Measurements from ENCODE around the gene USP17L26.
"Not testable (repeated sequence)": the region's sequence is repeated elsewhere in the genome, so short reads cannot be mapped to it uniquely, and the experiment has no call there.

Gene USP17L26, protein sequence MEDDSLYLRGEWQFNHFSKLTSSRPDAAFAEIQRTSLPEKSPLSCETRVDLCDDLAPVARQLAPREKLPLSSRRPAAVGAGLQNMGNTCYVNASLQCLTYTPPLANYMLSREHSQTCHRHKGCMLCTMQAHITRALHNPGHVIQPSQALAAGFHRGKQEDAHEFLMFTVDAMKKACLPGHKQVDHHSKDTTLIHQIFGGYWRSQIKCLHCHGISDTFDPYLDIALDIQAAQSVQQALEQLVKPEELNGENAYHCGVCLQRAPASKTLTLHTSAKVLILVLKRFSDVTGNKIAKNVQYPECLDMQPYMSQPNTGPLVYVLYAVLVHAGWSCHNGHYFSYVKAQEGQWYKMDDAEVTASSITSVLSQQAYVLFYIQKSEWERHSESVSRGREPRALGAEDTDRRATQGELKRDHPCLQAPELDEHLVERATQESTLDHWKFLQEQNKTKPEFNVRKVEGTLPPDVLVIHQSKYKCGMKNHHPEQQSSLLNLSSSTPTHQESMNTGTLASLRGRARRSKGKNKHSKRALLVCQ

DNA sequence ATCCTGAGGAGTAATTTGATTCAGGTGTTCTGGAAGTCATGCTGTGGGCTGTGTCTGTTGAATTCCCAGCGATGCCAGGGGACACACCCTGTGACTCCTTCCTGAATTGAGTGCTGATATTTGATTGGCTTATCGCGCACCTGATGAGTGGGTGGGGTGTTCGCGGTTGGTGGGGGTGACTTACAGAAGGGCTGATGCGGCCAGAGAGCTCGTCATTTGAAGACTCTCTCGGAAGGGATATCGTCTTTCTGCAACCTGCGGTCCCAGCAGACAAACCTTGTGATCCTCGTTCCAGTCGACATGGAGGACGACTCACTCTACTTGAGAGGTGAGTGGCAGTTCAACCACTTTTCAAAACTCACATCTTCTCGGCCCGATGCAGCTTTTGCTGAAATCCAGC lies at the start of gene USP17L26:
Gene USP17L26, plus strand, starts transcription at position 301 of the 400 bp plus-strand sequence. Its CDS starts 0 bp downstream, at position 301.
- DNase-seq, result not testable (repeated sequence)

DNA sequence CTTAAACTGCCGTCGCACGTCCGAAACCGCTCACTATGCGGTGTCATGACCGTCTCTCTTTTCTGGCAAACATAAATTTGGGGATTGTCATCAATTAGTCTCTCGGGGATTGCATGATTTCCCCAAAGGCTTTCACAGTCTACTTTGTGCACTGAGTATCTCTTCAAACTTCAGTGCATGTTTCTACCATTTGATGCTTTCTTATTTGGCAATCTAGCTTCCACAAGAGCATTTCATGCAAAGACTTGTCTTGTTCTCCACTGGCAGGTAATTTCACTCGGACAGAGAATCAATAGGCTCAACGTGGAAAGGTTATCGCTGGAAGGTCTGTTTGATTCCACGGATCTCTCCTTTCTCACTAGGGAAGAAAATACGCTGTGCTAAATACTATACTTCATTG lies 10.3 kb upstream of the USP17L26 start:
- DNase-seq, result not testable (repeated sequence)

DNA sequence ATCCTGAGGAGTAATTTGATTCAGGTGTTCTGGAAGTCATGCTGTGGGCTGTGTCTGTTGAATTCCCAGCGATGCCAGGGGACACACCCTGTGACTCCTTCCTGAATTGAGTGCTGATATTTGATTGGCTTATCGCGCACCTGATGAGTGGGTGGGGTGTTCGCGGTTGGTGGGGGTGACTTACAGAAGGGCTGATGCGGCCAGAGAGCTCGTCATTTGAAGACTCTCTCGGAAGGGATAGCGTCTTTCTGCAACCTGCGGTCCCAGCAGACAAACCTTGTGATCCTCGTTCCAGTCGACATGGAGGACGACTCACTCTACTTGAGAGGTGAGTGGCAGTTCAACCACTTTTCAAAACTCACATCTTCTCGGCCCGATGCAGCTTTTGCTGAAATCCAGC lies 9.6 kb upstream of the USP17L26 start, which contains the start of gene USP17L24:
Gene USP17L24, plus strand, starts transcription at position 301 of the 400 bp plus-strand sequence. Its CDS starts 0 bp downstream, at position 301.
- not testable (repeated sequence) for DNase-seq

DNA sequence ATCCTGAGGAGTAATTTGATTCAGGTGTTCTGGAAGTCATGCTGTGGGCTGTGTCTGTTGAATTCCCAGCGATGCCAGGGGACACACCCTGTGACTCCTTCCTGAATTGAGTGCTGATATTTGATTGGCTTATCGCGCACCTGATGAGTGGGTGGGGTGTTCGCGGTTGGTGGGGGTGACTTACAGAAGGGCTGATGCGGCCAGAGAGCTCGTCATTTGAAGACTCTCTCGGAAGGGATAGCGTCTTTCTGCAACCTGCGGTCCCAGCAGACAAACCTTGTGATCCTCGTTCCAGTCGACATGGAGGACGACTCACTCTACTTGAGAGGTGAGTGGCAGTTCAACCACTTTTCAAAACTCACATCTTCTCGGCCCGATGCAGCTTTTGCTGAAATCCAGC lies 4.8 kb upstream of the USP17L26 start, which contains the start of gene USP17L25:
Gene USP17L25, plus strand, starts transcription at position 301 of the 400 bp plus-strand sequence. Its CDS starts 0 bp downstream, at position 301.
- DNase-seq, result not testable (repeated sequence)

DNA sequence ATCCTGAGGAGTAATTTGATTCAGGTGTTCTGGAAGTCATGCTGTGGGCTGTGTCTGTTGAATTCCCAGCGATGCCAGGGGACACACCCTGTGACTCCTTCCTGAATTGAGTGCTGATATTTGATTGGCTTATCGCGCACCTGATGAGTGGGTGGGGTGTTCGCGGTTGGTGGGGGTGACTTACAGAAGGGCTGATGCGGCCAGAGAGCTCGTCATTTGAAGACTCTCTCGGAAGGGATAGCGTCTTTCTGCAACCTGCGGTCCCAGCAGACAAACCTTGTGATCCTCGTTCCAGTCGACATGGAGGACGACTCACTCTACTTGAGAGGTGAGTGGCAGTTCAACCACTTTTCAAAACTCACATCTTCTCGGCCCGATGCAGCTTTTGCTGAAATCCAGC lies 4.6 kb downstream of the USP17L26 start, which contains the start of gene USP17L5:
Gene USP17L5, plus strand, starts transcription at position 301 of the 400 bp plus-strand sequence. Its CDS starts 0 bp downstream, at position 301.
- DNase-seq, result not testable (repeated sequence)

DNA sequence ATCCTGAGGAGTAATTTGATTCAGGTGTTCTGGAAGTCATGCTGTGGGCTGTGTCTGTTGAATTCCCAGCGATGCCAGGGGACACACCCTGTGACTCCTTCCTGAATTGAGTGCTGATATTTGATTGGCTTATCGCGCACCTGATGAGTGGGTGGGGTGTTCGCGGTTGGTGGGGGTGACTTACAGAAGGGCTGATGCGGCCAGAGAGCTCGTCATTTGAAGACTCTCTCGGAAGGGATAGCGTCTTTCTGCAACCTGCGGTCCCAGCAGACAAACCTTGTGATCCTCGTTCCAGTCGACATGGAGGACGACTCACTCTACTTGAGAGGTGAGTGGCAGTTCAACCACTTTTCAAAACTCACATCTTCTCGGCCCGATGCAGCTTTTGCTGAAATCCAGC lies 9.4 kb downstream of the USP17L26 start, which contains the start of gene USP17L27:
Gene USP17L27, plus strand, starts transcription at position 301 of the 400 bp plus-strand sequence. Its CDS starts 0 bp downstream, at position 301.
- DNase-seq, result not testable (repeated sequence)

DNA sequence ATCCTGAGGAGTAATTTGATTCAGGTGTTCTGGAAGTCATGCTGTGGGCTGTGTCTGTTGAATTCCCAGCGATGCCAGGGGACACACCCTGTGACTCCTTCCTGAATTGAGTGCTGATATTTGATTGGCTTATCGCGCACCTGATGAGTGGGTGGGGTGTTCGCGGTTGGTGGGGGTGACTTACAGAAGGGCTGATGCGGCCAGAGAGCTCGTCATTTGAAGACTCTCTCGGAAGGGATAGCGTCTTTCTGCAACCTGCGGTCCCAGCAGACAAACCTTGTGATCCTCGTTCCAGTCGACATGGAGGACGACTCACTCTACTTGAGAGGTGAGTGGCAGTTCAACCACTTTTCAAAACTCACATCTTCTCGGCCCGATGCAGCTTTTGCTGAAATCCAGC lies 14.1 kb downstream of the USP17L26 start, which contains the start of gene USP17L28:
Gene USP17L28, plus strand, starts transcription at position 301 of the 400 bp plus-strand sequence. Its CDS starts 0 bp downstream, at position 301.
- not testable (repeated sequence) for DNase-seq

DNA sequence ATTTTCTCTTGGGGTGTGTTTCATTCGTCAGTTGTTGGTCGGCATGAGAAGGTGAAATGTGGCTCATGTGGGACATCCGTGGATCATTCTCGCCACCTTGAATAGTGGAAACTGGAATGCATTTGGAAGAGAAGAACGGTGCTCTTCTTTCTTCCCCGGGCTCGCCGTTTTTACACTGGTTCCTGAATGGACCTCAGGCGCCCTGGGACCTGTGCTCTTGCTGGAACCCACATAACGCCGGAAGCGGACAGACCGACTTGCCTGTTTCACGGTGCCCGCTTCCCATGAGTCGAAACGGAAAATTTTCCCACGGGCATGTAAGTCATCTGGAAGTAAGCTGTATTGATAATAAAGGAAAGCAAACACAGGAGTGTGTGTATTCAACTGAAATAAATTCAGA lies 16.4 kb downstream of the USP17L26 start:
- DNase-seq, result not testable (repeated sequence)

DNA sequence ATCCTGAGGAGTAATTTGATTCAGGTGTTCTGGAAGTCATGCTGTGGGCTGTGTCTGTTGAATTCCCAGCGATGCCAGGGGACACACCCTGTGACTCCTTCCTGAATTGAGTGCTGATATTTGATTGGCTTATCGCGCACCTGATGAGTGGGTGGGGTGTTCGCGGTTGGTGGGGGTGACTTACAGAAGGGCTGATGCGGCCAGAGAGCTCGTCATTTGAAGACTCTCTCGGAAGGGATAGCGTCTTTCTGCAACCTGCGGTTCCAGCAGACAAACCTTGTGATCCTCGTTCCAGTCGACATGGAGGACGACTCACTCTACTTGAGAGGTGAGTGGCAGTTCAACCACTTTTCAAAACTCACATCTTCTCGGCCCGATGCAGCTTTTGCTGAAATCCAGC lies 18.9 kb downstream of the USP17L26 start, which contains the start of gene USP17L29:
Gene USP17L29, plus strand, starts transcription at position 301 of the 400 bp plus-strand sequence. Its CDS starts 0 bp downstream, at position 301.
- not testable (repeated sequence) for DNase-seq

DNA sequence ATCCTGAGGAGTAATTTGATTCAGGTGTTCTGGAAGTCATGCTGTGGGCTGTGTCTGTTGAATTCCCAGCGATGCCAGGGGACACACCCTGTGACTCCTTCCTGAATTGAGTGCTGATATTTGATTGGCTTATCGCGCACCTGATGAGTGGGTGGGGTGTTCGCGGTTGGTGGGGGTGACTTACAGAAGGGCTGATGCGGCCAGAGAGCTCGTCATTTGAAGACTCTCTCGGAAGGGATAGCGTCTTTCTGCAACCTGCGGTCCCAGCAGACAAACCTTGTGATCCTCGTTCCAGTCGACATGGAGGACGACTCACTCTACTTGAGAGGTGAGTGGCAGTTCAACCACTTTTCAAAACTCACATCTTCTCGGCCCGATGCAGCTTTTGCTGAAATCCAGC lies 28.4 kb downstream of the USP17L26 start, which contains the start of gene USP17L30:
Gene USP17L30, plus strand, starts transcription at position 301 of the 400 bp plus-strand sequence. Its CDS starts 0 bp downstream, at position 301.
- DNase-seq, result not testable (repeated sequence)

DNA sequence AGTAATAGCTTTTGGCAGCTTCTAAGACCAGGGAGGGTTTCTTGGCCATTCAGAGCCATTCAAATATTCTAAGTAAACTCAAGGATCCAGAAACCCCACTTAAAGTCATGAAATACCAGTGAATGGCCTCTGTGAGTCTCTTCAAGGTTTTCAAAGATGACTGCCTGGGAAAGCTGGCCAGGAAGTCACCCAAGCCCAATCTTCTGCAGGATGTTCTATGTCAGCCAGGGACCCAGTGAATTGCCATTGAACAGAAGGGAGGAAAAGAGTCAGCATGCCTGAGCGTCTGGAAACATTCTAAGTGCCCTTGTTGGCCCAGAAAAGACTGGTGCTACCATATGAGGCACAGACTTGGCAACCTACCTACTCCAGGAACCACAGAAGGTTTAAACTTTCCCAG lies 45.4 kb downstream of the USP17L26 start:
- not testable (repeated sequence) for DNase-seq

DNA sequence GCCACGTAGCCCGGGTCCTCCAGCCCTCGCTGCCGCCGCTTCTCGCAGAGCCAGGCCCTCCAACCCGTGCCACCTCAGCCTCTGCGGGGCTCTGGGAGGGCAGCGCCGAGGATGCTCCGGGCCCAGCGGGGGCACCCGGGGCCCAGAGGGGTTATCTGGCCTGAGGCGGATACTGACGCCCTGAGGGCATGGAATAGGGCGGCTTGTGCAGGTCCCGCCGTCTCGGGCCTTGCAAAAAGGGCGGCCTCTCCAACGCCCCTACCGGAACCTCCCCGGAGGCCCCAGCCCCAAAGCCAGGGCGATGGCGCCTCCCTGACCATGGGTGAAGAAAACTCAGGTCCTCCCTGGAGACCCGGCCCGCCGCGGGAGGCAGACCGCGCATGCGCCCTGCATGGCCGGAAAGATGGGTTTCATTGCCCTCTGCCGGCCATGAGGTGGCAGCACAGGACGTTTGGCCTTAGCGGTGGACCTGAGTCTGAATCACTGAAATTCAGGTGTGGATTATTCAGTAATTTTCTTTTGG lies 46.6 kb downstream of the USP17L26 start:
- not testable (repeated sequence) for DNase-seq

DNA sequence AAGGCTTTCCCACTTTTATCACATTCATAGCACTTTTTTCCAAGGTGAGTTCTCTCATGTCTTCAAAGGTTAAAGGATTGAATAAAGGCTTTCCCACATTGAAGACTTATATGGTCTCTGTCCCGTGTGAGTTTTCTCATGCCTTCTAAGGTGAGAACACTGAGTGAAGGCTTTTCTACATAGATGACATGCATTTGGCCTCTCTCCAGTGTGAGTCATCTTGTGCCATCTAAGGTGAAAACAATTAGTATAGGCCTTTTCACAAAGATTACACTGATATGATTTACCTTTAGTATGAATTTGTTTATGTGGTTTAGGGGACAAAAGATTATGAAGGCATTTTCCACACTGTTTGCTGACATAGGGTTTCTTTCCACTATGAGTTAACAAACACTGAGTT lies 49.7 kb downstream of the USP17L26 start:
- no peak for DNase-seq
